ENCODE data around the gene SIX2. TPM values are rescaled to one million over a fixed set of nuclear protein-coding genes. Genes with fewer than 3 reads are reported as not detected.

SIX2 gene
- total and polyA plus RNA-seq, 9 of the 15 experiments (the other 6 are each of a cell fraction or from before 2014, with no cell fraction given): not detected

DNA sequence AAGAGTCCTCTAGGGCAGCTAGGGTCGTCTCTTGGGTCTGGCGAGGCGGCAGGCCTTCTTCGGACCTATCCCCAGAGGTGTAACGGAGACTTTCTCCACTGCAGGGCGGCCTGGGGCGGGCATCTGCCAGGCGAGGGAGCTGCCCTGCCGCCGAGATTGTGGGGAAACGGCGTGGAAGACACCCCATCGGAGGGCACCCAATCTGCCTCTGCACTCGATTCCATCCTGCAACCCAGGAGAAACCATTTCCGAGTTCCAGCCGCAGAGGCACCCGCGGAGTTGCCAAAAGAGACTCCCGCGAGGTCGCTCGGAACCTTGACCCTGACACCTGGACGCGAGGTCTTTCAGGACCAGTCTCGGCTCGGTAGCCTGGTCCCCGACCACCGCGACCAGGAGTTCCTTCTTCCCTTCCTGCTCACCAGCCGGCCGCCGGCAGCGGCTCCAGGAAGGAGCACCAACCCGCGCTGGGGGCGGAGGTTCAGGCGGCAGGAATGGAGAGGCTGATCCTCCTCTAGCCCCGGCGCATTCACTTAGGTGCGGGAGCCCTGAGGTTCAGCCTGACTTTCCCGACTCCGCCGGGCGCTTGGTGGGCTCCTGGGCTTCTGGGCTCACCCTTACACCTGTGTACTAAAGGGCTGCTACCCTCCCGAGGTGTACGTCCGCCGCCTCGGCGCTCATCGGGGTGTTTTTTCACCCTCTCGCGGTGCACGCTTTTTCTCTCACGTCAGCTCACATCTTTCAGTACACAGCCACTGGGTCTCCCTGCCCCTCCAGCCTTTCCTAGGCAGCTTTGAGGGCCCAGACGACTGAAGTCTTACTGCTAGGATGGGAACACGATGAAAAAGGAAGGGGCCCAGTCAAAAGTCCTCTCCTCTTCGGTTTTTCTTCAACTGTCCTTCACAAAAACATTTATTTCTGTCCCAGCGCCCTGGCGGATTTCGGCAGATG lies 8.1 kb downstream of the SIX2 start:
- in situ Hi-C loops (cut with MboI) (no loop called here), intact Hi-C loops (cut with micrococcal nuclease) (no loop called here)
- H3K27me3 ChIP-seq (ENCODE audit: control insufficient read depth in 2 of 2, insufficient read depth in 2 of 2, low read length in 2 of 2): peaks cover 46 to 72% of the 10 kb centered on the region in 2 experiments; a peak in 4 of 5 replicates
- FAIRE-seq (no peak), DNase-seq (ENCODE audit: extremely low read depth in 1 of 4, low spot score in 3 of 4) (no peak), ATAC-seq (no peak; the same call in 2 of the 3 replicates)
- H3K9me3 ChIP-seq (replicated peaks; ENCODE audit: control insufficient read depth, insufficient read depth, low read depth, low read length): no peaks in the 10 kb centered on the region
- no peaks in the 10 kb centered on the region for H3K79me2 ChIP-seq (ENCODE audit: control insufficient read depth, insufficient read depth, low read length)
- no peaks in the 10 kb centered on the region for H3K9me1 ChIP-seq (ENCODE audit: control insufficient read depth, insufficient read depth, low read length)
- TF ChIP-seq CCNT2 (IDR thresholded peaks at IDR 0.05; ENCODE audit: borderline replicate concordance, extremely low read depth, insufficient read length, low read depth, low read length): no peak
- no peak for TF ChIP-seq TRIM24 (IDR thresholded peaks at IDR 0.05)
- no peak for TF ChIP-seq NR3C1 (CRISPR knock-in tag; IDR thresholded peaks at IDR 0.05)
- TF ChIP-seq ILF3 (IDR thresholded peaks at IDR 0.05; ENCODE audit: borderline replicate concordance): no peak
- TF ChIP-seq HLTF (IDR thresholded peaks at IDR 0.05): no peak
- no peaks in the 10 kb centered on the region for H3K36me3 ChIP-seq (ENCODE audit: control insufficient read depth, insufficient read depth, low read length)
- no peak overlapping the region for H3K9ac ChIP-seq (ENCODE audit: insufficient read depth in 1 of 2, low read depth in 2 of 2, low read length in 2 of 2)
- no TSS peak for BruUV-seq (replicated peaks)
- no peaks in the 10 kb centered on the region for H4K20me1 ChIP-seq (replicated peaks; ENCODE audit: control insufficient read depth, insufficient read depth, low read length)
- no peak overlapping the region for H3K4me3 ChIP-seq
- peaks cover 0 to 13% of the 10 kb centered on the region in 2 experiments; a peak in 1 of 5 replicates for H3K4me1 ChIP-seq (replicated peaks in 1 of 2; ENCODE audit: control insufficient read depth in 2 of 2, insufficient read depth in 2 of 2, low read length in 2 of 2)
- CTCF ChIA-PET (ENCODE audit: low intra/inter-chr PET ratio): interaction anchor here (0.6 kb wide), 1 partner anchor 474 kb away, joined by 4 read pairs; no protein-coding TSS in a partner anchor
- 3% methylated on average over 41 of the region's 61 CpGs for WGBS (ENCODE audit: insufficient coverage, low coverage, missing lambda C conversion rate)
- POLR2A ChIA-PET: no interaction called here
- no peak overlapping the region for H3K27ac ChIP-seq (ENCODE audit: extremely low read depth, low read depth, low read length)
- H3K4me2 ChIP-seq (ENCODE audit: insufficient read depth, low read length): no peak overlapping the region
- no peak overlapping the region for H2AFZ ChIP-seq (ENCODE audit: low read depth, low read length)

Measured in K562 (cell line).